Sigmoid colon (tissue), 4 donors: ENCODE results near the gene FIGN.

Source experiments
- CTCF ChIP-seq, 4 experiments: fragments of 450-650 bp in 3 of 4; fragments of 200-600 bp in 1 of 4; IDR thresholded peaks; one replicate each; pipeline ENCODE4 v1.5.1; 2016 to 2019; ENCODE audit warnings: antibody characterized with exemption in 4 of 4, mild to moderate bottlenecking in 3 of 4, moderate library complexity in 2 of 4
- EP300 ChIP-seq, 4 donors: sonication (generic); formaldehyde crosslinking; IDR thresholded peaks; one replicate each; pipeline ENCODE4 v1.6.1; 2017; ENCODE audit warnings: antibody characterized with exemption in 4 of 4
- POLR2A ChIP-seq, 2 donors: fragments of 450-650 bp; IDR thresholded peaks; one replicate each; pipeline ENCODE4 v1.6.1; 2016; ENCODE audit warnings: antibody characterized with exemption in 2 of 2, mild to moderate bottlenecking in 2 of 2, moderate library complexity in 2 of 2
- POLR2AphosphoS5 ChIP-seq, 4 donors: sonication (generic); formaldehyde crosslinking; IDR thresholded peaks; one replicate each; pipeline ENCODE4 v1.6.1; 2017; ENCODE audit warnings: antibody characterized with exemption in 4 of 4

GRCh38 chr2:163558251-163559021 lies 177.4 kb downstream of the FIGN start:
- TF ChIP-seq CTCF (IDR thresholded peaks at IDR 0.05): no peak
- TF ChIP-seq POLR2AphosphoS5 (IDR thresholded peaks at IDR 0.05): no peak
- TF ChIP-seq POLR2A (IDR thresholded peaks at IDR 0.05): no peak
- TF ChIP-seq EP300 (IDR thresholded peaks at IDR 0.05): no peak
